Endometrial microvascular endothelial cells (primary cell): ENCODE data around the gene RAD21L1. TPM values are rescaled to one million over a fixed set of nuclear protein-coding genes. Genes with fewer than 3 reads are reported as not detected.
"Not testable (repeated sequence)": the region's sequence is repeated elsewhere in the genome, so short reads cannot be mapped to it uniquely, and the experiment has no call there.

Experiments used
- in situ Hi-C: cut with HindIII; loops from 2 replicates; pipeline ENCODE4 v1.10.0; 2017; ENCODE audit warnings: low sequenced_read_pairs, low pct_unique_long_range_greater_than_20kb; ENCODE audit errors: inconsistent ontology term
- total RNA-seq: library from RNA; depleted of rRNA; stranded (reverse); fragments of >200 nt; gene quantifications from one replicate; pipeline ENCODE4 v1.2.3, GENCODE V29; 2015; ENCODE audit errors: inconsistent ontology term

The RAD21L1 gene
- total RNA-seq, 1 donor from 2014 or later, result not detected

GRCh38 chr20:1216527-1217427 lies 9.1 kb upstream of the RAD21L1 start:
- in situ Hi-C loops, result not testable (repeated sequence)

- in situ Hi-C loops, result not testable (repeated sequence)
Measured at GRCh38 chr20:1222750-1223149, 3.1 kb upstream of the RAD21L1 start.

- in situ Hi-C loops, result no loop called here
Measured at GRCh38 chr20:1224205-1224890, 1.5 kb upstream of the RAD21L1 start.

- in situ Hi-C loops, result no loop called here
Measured at GRCh38 chr20:1225263-1225782, 521 bp upstream of the RAD21L1 start.

GRCh38 chr20:1229541-1229940 lies 3.7 kb downstream of the RAD21L1 start:
- in situ Hi-C loops, result no loop called here

- in situ Hi-C loops, result no loop called here
Measured at GRCh38 chr20:1232286-1233111, 6.7 kb downstream of the RAD21L1 start.

- in situ Hi-C loops, result no loop called here
Measured at GRCh38 chr20:1240549-1240948, 14.7 kb downstream of the RAD21L1 start.

- in situ Hi-C loops, result no loop called here
Measured at GRCh38 chr20:1241456-1241855, 15.6 kb downstream of the RAD21L1 start.

- in situ Hi-C loops, result no loop called here
Measured at GRCh38 chr20:1242099-1242498, 16.3 kb downstream of the RAD21L1 start.

- in situ Hi-C loops, result no loop called here
Measured at GRCh38 chr20:1242530-1242929, 16.7 kb downstream of the RAD21L1 start.

- in situ Hi-C loops, result no loop called here
Measured at GRCh38 chr20:1245578-1245977, 19.7 kb downstream of the RAD21L1 start.

- in situ Hi-C loops, result no loop called here
Measured at GRCh38 chr20:1247689-1248088, 21.8 kb downstream of the RAD21L1 start.

- in situ Hi-C loops, result not testable (repeated sequence)
Measured at GRCh38 chr20:1250282-1250681, 24.4 kb downstream of the RAD21L1 start.

- in situ Hi-C loops, result no loop called here
Measured at GRCh38 chr20:1252416-1252815, 26.6 kb downstream of the RAD21L1 start.

GRCh38 chr20:1254254-1254653 lies 28.4 kb downstream of the RAD21L1 start:
- in situ Hi-C loops, result no loop called here

GRCh38 chr20:1255675-1256074 lies 29.8 kb downstream of the RAD21L1 start:
- in situ Hi-C loops, result no loop called here

- in situ Hi-C loops, result no loop called here
Measured at GRCh38 chr20:1263853-1264252, 38.0 kb downstream of the RAD21L1 start.

- in situ Hi-C loops, result no loop called here
Measured at GRCh38 chr20:1264727-1265126, 38.9 kb downstream of the RAD21L1 start.

GRCh38 chr20:1265226-1265915 lies 39.5 kb downstream of the RAD21L1 start:
- in situ Hi-C loops, result no loop called here
